KBM-7 (cell line): Measurements from ENCODE around the gene DOCK1.

Experiments used
- DNase-seq: peaks from one replicate; pipeline ENCODE4 v3.0.0-alpha.2; 2015
- in situ Hi-C: fragments of 300-500 bp; cut with MboI; formaldehyde crosslinking; loops from 2 replicates; pipeline ENCODE4 v1.14.3; 2020; ENCODE audit warnings: low sequenced_read_pairs, low pct_unique_long_range_greater_than_20kb, mixed read lengths

DOCK1 gene

GRCh38 chr10:127018766-127019165 is 113.5 kb downstream of the DOCK1 start:
- DNase-seq: no peak
- in situ Hi-C loops: no loop called here

GRCh38 chr10:127020260-127020659 is 115.0 kb downstream of the DOCK1 start:
- no peak for DNase-seq
- in situ Hi-C loops: no loop called here

- DNase-seq: no peak
- in situ Hi-C loops: no loop called here
Observed at GRCh38 chr10:127021801-127022200, 116.6 kb downstream of the DOCK1 start.

GRCh38 chr10:127024685-127025435 is 119.6 kb downstream of the DOCK1 start:
- DNase-seq: no peak
- in situ Hi-C loops: no loop called here

GRCh38 chr10:127027786-127028185 is 122.6 kb downstream of the DOCK1 start:
- in situ Hi-C loops: no loop called here
- DNase-seq: no peak

- in situ Hi-C loops: no loop called here
- no peak for DNase-seq
Observed at GRCh38 chr10:127028556-127028955, 123.3 kb downstream of the DOCK1 start.

- DNase-seq: no peak
- in situ Hi-C loops: no loop called here
Observed at GRCh38 chr10:127029061-127029460, 123.8 kb downstream of the DOCK1 start.

- in situ Hi-C loops: no loop called here
- no peak for DNase-seq
Observed at GRCh38 chr10:127033216-127034033, 128.2 kb downstream of the DOCK1 start.

GRCh38 chr10:127034034-127034633 is 128.9 kb downstream of the DOCK1 start:
- peak; percentile 4 for DNase-seq
- in situ Hi-C loops: no loop called here

GRCh38 chr10:127034790-127035189 is 129.6 kb downstream of the DOCK1 start:
- in situ Hi-C loops: no loop called here
- DNase-seq: no peak

- in situ Hi-C loops: no loop called here
Observed at GRCh38 chr10:127035827-127036226, 130.6 kb downstream of the DOCK1 start.

GRCh38 chr10:127036987-127037386 is 131.8 kb downstream of the DOCK1 start:
- in situ Hi-C loops: no loop called here

More at GRCh38 chr10:127035827-127036226, 130.6 kb downstream of the DOCK1 start:
- DNase-seq: no peak

GRCh38 chr10:127039435-127039834 is 134.2 kb downstream of the DOCK1 start:
- DNase-seq: no peak
- in situ Hi-C loops: no loop called here

More at GRCh38 chr10:127036987-127037386, 131.8 kb downstream of the DOCK1 start:
- no peak for DNase-seq

- in situ Hi-C loops: no loop called here
- no peak for DNase-seq
Observed at GRCh38 chr10:127040756-127041155, 135.5 kb downstream of the DOCK1 start.

GRCh38 chr10:127041552-127041951 is 136.3 kb downstream of the DOCK1 start:
- DNase-seq: no peak
- in situ Hi-C loops: no loop called here

GRCh38 chr10:127043301-127043700 is 138.1 kb downstream of the DOCK1 start:
- in situ Hi-C loops: no loop called here

GRCh38 chr10:127044186-127044585 is 139.0 kb downstream of the DOCK1 start:
- DNase-seq: no peak
- in situ Hi-C loops: no loop called here

More at GRCh38 chr10:127043301-127043700, 138.1 kb downstream of the DOCK1 start:
- no peak for DNase-seq

GRCh38 chr10:127046975-127047877 is 142.0 kb downstream of the DOCK1 start:
- DNase-seq: no peak
- in situ Hi-C loops: no loop called here

- DNase-seq: no peak
- in situ Hi-C loops: no loop called here
Observed at GRCh38 chr10:127047878-127048238, 142.6 kb downstream of the DOCK1 start.
